ENCODE data around the gene FZD1.

The FZD1 gene

GRCh38 chr7:91230503-91230902, 33.7 kb upstream of the FZD1 start:
- TF ChIP-seq, protein P1, sequence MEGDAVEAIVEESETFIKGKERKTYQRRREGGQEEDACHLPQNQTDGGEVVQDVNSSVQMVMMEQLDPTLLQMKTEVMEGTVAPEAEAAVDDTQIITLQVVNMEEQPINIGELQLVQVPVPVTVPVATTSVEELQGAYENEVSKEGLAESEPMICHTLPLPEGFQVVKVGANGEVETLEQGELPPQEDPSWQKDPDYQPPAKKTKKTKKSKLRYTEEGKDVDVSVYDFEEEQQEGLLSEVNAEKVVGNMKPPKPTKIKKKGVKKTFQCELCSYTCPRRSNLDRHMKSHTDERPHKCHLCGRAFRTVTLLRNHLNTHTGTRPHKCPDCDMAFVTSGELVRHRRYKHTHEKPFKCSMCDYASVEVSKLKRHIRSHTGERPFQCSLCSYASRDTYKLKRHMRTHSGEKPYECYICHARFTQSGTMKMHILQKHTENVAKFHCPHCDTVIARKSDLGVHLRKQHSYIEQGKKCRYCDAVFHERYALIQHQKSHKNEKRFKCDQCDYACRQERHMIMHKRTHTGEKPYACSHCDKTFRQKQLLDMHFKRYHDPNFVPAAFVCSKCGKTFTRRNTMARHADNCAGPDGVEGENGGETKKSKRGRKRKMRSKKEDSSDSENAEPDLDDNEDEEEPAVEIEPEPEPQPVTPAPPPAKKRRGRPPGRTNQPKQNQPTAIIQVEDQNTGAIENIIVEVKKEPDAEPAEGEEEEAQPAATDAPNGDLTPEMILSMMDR (IDR thresholded peaks at IDR 0.05; ENCODE audit: unreplicated experiment in 3 of 3): no peak
- Mint-ChIP-seq H3K27me3 (ENCODE audit: low read depth) (peaks cover 8% of the 10 kb centered on the region), H3K4me3 (no peak overlapping the region), H3K27ac (no peak overlapping the region), H3K4me1 (no peaks in the 10 kb centered on the region), H3K9me3 (peaks cover 11% of the 10 kb centered on the region), H3K36me3 (ENCODE audit: low read depth) (no peaks in the 10 kb centered on the region)

DNA sequence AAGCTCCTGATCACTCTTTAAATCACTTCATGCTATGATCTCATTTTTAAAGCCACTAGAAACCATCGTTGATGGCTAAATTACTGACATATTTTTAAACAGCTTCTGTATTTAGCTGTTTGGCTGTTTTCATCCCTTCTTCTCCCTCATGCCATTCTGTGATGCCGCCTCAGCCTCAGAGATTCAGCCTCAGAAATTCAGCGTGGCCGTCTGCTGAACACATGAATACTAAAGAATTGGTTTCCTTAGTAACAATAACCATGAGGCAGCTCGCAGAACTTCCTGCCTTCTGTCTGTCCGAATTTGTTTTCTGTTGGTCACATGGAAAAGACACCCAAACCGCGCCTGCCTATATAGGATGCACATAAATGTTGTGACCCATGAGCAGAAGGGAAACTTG, 31.0 kb upstream of the FZD1 start:
- no peaks in the 10 kb centered on the region for H3K4me1 Mint-ChIP-seq
- no peaks in the 10 kb centered on the region for H3K36me3 Mint-ChIP-seq (ENCODE audit: low read depth)
- H3K27me3 Mint-ChIP-seq (ENCODE audit: low read depth): peaks cover 8% of the 10 kb centered on the region
- TF ChIP-seq, protein P1 (IDR thresholded peaks at IDR 0.05; ENCODE audit: unreplicated experiment in 3 of 3): no peak
- H3K27ac Mint-ChIP-seq: no peak overlapping the region
- no peaks in the 10 kb centered on the region for H3K9me3 Mint-ChIP-seq
- H3K4me3 Mint-ChIP-seq: no peak overlapping the region

DNA sequence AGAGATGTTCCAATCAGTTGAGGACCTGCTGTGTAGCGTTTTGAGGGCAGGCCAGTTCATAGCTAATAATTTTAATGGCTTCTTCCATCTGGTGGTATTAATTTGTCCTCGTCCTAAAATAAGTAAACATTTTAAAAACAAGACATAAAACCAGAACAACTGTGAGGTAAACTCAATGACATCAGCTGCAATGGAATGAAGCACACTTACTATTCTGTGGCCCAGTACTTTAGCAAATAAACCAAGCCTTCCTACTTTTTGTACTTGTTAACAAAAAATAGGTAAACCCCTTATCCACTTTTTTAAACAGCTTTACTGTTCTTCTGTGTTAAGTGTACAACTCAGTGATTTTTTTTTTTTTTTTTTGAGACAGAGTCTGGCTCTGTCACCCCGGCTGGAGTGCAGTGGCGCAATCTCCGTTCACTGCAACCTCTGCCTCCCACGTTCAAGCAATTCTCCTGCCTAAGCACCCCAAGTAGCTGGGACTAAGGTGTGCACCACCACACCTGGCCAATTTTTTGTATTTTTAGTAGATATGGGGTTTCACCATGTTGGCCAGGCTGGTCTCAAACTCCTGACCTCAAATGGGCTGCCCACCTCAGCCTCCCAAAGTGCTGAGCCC, 28.9 kb upstream of the FZD1 start:
- H3K4me3 Mint-ChIP-seq: no peak overlapping the region
- no peak overlapping the region for H3K27ac Mint-ChIP-seq
- no peaks in the 10 kb centered on the region for H3K9me3 Mint-ChIP-seq
- TF ChIP-seq, protein P1 (IDR thresholded peaks at IDR 0.05; ENCODE audit: unreplicated experiment in 3 of 3): no peak
- no peaks in the 10 kb centered on the region for H3K36me3 Mint-ChIP-seq (ENCODE audit: low read depth)
- H3K27me3 Mint-ChIP-seq (ENCODE audit: low read depth): peaks cover 4% of the 10 kb centered on the region
- peaks cover 7% of the 10 kb centered on the region for H3K4me1 Mint-ChIP-seq

DNA sequence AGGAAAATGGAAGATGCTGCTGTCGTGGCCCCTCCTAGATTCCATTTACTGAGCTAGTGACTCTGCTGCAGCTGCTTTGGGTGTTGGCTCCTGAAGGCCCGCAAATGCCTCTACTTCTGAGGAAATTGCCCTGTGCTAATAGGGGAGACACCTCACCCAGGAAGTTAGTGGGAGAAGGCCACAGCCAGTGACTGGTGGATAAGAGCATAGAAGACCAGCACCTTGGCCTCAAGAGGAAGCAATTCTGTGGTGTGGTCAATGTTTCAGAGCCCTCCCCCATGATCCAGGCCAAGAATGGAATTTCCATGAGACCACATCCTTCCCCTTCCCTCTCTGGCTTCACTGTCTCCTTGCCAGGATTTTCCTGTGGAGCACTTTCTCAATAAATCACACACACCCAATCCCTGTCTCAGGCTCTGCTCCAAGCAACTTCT, 25.0 kb upstream of the FZD1 start:
- no peaks in the 10 kb centered on the region for H3K36me3 Mint-ChIP-seq (ENCODE audit: low read depth)
- H3K4me3 Mint-ChIP-seq: no peak overlapping the region
- TF ChIP-seq, protein P1 (IDR thresholded peaks at IDR 0.05; ENCODE audit: unreplicated experiment in 3 of 3): no peak
- peak overlapping the region; percentile 58 to 85 (median 65) for H3K27ac Mint-ChIP-seq
- H3K9me3 Mint-ChIP-seq: no peaks in the 10 kb centered on the region
- H3K27me3 Mint-ChIP-seq (ENCODE audit: low read depth): no peaks in the 10 kb centered on the region
- peaks cover 19% of the 10 kb centered on the region for H3K4me1 Mint-ChIP-seq

GRCh38 chr7:91239772-91240171, 24.5 kb upstream of the FZD1 start:
- TF ChIP-seq, protein P1 (IDR thresholded peaks at IDR 0.05; ENCODE audit: unreplicated experiment in 3 of 3): no peak
- H3K4me1 Mint-ChIP-seq: peaks cover 23% of the 10 kb centered on the region
- H3K4me3 Mint-ChIP-seq: no peak overlapping the region
- H3K27ac Mint-ChIP-seq: peak overlapping the region; percentile 58 to 85 (median 65)
- no peaks in the 10 kb centered on the region for H3K36me3 Mint-ChIP-seq (ENCODE audit: low read depth)
- H3K27me3 Mint-ChIP-seq (ENCODE audit: low read depth): no peaks in the 10 kb centered on the region
- no peaks in the 10 kb centered on the region for H3K9me3 Mint-ChIP-seq

GRCh38 chr7:91240376-91240941, 23.8 kb upstream of the FZD1 start:
- Mint-ChIP-seq H3K36me3 (ENCODE audit: low read depth) (no peaks in the 10 kb centered on the region), H3K27me3 (ENCODE audit: low read depth) (no peaks in the 10 kb centered on the region), H3K27ac (peak overlapping the region in 2 of 3 experiments; percentile 28 to 58), H3K4me3 (no peak overlapping the region), H3K9me3 (no peaks in the 10 kb centered on the region), H3K4me1 (peaks cover 23% of the 10 kb centered on the region)
- TF ChIP-seq, protein P1 (IDR thresholded peaks at IDR 0.05; ENCODE audit: unreplicated experiment in 3 of 3): no peak

Measured in nephron (organoid).